DOHH2 (cell line): ENCODE measurements around the gene LDLRAD4.

Experiments used
- H3F3A ChIP-seq: fragments of 200-600 bp; sonication (generic), shearing (Covaris generic); 2 replicates; pipeline ENCODE4 v1.6.0; 2016; ENCODE audit warnings: antibody characterized with exemption, mild to moderate bottlenecking; ENCODE audit not compliant: control insufficient read depth, insufficient read depth
- H3K27ac ChIP-seq: fragments of 200-600 bp; sonication (generic); 2 replicates; pipeline ENCODE4 v1.5.1; 2014; ENCODE audit warnings: low read depth, mild to moderate bottlenecking, low read length, moderate library complexity
- H3K27me3 ChIP-seq: fragments of 200-600 bp; sonication (generic); 2 replicates; pipeline ENCODE4 v1.6.1; 2014; ENCODE audit warnings: mild to moderate bottlenecking, low read length, mixed read lengths; ENCODE audit not compliant: control insufficient read depth
- H3K36me3 ChIP-seq: fragments of 200-600 bp; sonication (generic); 2 replicates; pipeline ENCODE4 v1.6.1; 2014; ENCODE audit warnings: mild to moderate bottlenecking, low read length, moderate library complexity, mixed read lengths; ENCODE audit not compliant: control insufficient read depth
- H3K4me1 ChIP-seq: fragments of 200-600 bp; sonication (generic); 2 replicates; pipeline ENCODE4 v1.6.1; 2014; ENCODE audit warnings: mild to moderate bottlenecking, low read length, mixed read lengths; ENCODE audit not compliant: control insufficient read depth
- H3K4me2 ChIP-seq: fragments of 200-600 bp; sonication (generic); 2 replicates; pipeline ENCODE4 v1.6.0; 2014; ENCODE audit warnings: mild to moderate bottlenecking, low read length, moderate library complexity
- H3K4me3 ChIP-seq: fragments of 200-600 bp; sonication (generic); 2 replicates; pipeline ENCODE4 v1.5.1; 2014; ENCODE audit warnings: mild to moderate bottlenecking, low read length, mixed read lengths
- H3K79me2 ChIP-seq: fragments of 200-600 bp; sonication (generic); 2 replicates; pipeline ENCODE4 v1.6.1; 2014; ENCODE audit warnings: mild to moderate bottlenecking, low read length, mixed read lengths; ENCODE audit not compliant: control insufficient read depth
- H3K9me2 ChIP-seq: fragments of 200-600 bp; sonication (generic); replicated peaks from 2 replicates; pipeline ENCODE4 v1.6.1; 2014; ENCODE audit warnings: mild to moderate bottlenecking, low read length, mixed read lengths; ENCODE audit not compliant: control insufficient read depth
- H3K9me3 ChIP-seq: fragments of 200-600 bp; sonication (generic); 2 replicates; pipeline ENCODE4 v1.6.1; 2014; ENCODE audit warnings: antibody characterized with exemption, low read length, mixed read lengths; ENCODE audit not compliant: control insufficient read depth, insufficient read depth
- H4K20me1 ChIP-seq: fragments of 200-600 bp; sonication (generic); 2 replicates; pipeline ENCODE4 v1.6.0; 2014; ENCODE audit warnings: low read depth, mild to moderate bottlenecking, antibody characterized with exemption, low read length, moderate library complexity; ENCODE audit not compliant: control insufficient read depth, insufficient read depth
- EZH2phosphoT487 ChIP-seq: fragments of 200-600 bp; sonication (generic); IDR thresholded peaks from 2 replicates; pipeline ENCODE4 v1.6.1; 2017; ENCODE audit warnings: borderline replicate concordance, mild to moderate bottlenecking, antibody characterized with exemption, low read length, moderate library complexity, mixed read lengths
- TF ChIP-seq, protein P1 (sequence below): fragments of 200-600 bp; sonication (generic); IDR thresholded peaks from one replicate; pipeline ENCODE4 v1.5.1; 2014; ENCODE audit warnings: antibody characterized with exemption, mild to moderate bottlenecking, low read depth, low read length; ENCODE audit not compliant: poor library complexity, severe bottlenecking

The LDLRAD4 gene

GRCh38 chr18:13649397-13650390 lies 431.1 kb downstream of the LDLRAD4 start:
- Histone ChIP-seq H3F3A (no peaks in the 10 kb centered on the region), H4K20me1 (no peaks in the 10 kb centered on the region), H3K4me1 (no peaks in the 10 kb centered on the region), H3K4me3 (no peak overlapping the region), H3K36me3 (peaks cover 15% of the 10 kb centered on the region), H3K4me2 (no peak overlapping the region), H3K9me3 (no peaks in the 10 kb centered on the region), H3K27ac (no peak overlapping the region), H3K79me2 (no peaks in the 10 kb centered on the region), H3K27me3 (no peaks in the 10 kb centered on the region), H3K9me2 (no peaks in the 10 kb centered on the region)
- TF ChIP-seq EZH2phosphoT487: no peak
- TF ChIP-seq, protein P1, sequence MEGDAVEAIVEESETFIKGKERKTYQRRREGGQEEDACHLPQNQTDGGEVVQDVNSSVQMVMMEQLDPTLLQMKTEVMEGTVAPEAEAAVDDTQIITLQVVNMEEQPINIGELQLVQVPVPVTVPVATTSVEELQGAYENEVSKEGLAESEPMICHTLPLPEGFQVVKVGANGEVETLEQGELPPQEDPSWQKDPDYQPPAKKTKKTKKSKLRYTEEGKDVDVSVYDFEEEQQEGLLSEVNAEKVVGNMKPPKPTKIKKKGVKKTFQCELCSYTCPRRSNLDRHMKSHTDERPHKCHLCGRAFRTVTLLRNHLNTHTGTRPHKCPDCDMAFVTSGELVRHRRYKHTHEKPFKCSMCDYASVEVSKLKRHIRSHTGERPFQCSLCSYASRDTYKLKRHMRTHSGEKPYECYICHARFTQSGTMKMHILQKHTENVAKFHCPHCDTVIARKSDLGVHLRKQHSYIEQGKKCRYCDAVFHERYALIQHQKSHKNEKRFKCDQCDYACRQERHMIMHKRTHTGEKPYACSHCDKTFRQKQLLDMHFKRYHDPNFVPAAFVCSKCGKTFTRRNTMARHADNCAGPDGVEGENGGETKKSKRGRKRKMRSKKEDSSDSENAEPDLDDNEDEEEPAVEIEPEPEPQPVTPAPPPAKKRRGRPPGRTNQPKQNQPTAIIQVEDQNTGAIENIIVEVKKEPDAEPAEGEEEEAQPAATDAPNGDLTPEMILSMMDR: no peak

- Histone ChIP-seq H3K27ac (no peak overlapping the region), H3K9me2 (no peaks in the 10 kb centered on the region), H3K4me1 (no peaks in the 10 kb centered on the region), H3K36me3 (no peaks in the 10 kb centered on the region), H3K4me2 (no peak overlapping the region), H3K4me3 (no peak overlapping the region), H4K20me1 (no peaks in the 10 kb centered on the region), H3K27me3 (no peaks in the 10 kb centered on the region), H3K9me3 (no peaks in the 10 kb centered on the region), H3K79me2 (no peaks in the 10 kb centered on the region), H3F3A (no peaks in the 10 kb centered on the region)
- TF ChIP-seq, protein P1: no peak
- TF ChIP-seq EZH2phosphoT487: no peak
Observed at GRCh38 chr18:13653746-13654433, 435.3 kb downstream of the LDLRAD4 start.

DNA sequence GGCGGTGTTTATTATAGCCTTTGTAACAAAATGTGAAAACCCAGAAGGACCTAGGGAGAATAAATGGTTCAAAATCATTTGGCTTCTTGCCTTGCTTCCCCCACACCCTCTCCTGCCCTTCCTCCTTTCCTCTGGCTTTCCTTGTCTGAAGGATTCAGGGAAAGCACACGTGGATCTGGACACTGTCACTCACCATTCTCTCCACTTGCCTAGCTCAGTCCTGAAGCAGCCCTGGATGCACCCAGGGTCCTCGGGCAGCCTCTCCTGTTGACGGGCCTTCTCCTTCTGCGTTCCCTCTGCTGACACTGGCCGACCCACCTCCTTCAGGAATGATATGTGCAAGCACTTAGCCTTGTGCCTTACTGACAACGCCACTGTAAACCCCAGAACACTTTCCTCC lies 439.4 kb downstream of the LDLRAD4 start:
- TF ChIP-seq, protein P1: no peak
- TF ChIP-seq EZH2phosphoT487: no peak
- Histone ChIP-seq H3K9me3 (no peaks in the 10 kb centered on the region), H3K4me3 (no peak overlapping the region), H3K36me3 (no peaks in the 10 kb centered on the region), H3K27me3 (no peaks in the 10 kb centered on the region), H3K4me1 (no peaks in the 10 kb centered on the region), H3K9me2 (no peaks in the 10 kb centered on the region), H4K20me1 (no peaks in the 10 kb centered on the region), H3K79me2 (no peaks in the 10 kb centered on the region), H3K27ac (no peak overlapping the region), H3F3A (0 out of 2 replicates have a peak, but pooled peaks cover 2% of the 10 kb centered on the region), H3K4me2 (no peak overlapping the region)
